Loucy (cell line): ENCODE results near the gene COQ8B.

Experiments used
- EZH2phosphoT487 ChIP-seq: fragments of 200-600 bp; IDR thresholded peaks from 2 replicates; pipeline ENCODE4 v1.6.1; 2018; ENCODE audit warnings: antibody characterized with exemption, mild to moderate bottlenecking, moderate library complexity, borderline replicate concordance
- TF ChIP-seq, protein P1 (sequence below): fragments of 200-600 bp; sonication (generic); conservative IDR thresholded peaks from 2 replicates; pipeline ENCODE4 v1.5.1; 2014; ENCODE audit warnings: mild to moderate bottlenecking, antibody characterized with exemption, low read length

DNA sequence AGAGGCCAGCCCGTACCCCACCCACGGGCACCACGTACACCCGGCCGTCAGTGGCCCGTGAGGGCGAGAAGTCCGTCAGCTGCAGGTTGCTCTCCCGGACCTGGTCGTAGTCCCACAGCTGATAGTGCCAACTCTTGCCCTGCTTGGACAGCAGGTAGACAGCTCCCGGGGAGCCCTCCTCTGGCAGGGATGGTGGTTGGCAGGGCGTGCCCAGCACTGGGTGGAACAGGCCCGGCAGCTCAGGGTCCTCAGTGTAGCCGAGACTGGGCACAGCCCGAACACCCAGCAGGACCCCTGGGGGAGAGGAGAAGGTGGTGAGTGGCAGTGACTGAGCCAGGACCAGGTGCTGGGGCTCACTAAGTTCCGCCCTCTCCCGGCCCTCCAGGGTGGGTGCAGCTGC is 25.8 kb upstream of the COQ8B start:
- TF ChIP-seq, protein P1, sequence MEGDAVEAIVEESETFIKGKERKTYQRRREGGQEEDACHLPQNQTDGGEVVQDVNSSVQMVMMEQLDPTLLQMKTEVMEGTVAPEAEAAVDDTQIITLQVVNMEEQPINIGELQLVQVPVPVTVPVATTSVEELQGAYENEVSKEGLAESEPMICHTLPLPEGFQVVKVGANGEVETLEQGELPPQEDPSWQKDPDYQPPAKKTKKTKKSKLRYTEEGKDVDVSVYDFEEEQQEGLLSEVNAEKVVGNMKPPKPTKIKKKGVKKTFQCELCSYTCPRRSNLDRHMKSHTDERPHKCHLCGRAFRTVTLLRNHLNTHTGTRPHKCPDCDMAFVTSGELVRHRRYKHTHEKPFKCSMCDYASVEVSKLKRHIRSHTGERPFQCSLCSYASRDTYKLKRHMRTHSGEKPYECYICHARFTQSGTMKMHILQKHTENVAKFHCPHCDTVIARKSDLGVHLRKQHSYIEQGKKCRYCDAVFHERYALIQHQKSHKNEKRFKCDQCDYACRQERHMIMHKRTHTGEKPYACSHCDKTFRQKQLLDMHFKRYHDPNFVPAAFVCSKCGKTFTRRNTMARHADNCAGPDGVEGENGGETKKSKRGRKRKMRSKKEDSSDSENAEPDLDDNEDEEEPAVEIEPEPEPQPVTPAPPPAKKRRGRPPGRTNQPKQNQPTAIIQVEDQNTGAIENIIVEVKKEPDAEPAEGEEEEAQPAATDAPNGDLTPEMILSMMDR: no peak
- no peak for TF ChIP-seq EZH2phosphoT487
